H1 (cell line): ENCODE results near the gene CFAP74. TPM values are rescaled to one million over a fixed set of nuclear protein-coding genes. Genes with fewer than 3 reads are reported as not detected.

Experiments used
- CTCF ChIA-PET: fragments of 300-600 bp; sonication (Branson Sonifier 250); formaldehyde crosslinking; loops from one replicate; lab custom pipeline; 2021; ENCODE audit not compliant: partially characterized antibody; lab: Charles Lee
- POLR2A ChIA-PET: fragments of 300-600 bp; sonication (Branson Sonifier 250); formaldehyde crosslinking; loops from one replicate; lab custom pipeline; 2021; ENCODE audit warnings: inconsistent platforms; ENCODE audit not compliant: partially characterized antibody; lab: Charles Lee
- DNase-seq, 2 experiments: peaks; one replicate each; pipeline versions ENCODE4 v3.0.0 to v3.0.0-alpha.2; 2010 to 2022; ENCODE audit warnings: low spot score in 2 of 2, low read depth in 1 of 2, mixed read lengths in 1 of 2
- FAIRE-seq: peaks from 2 replicates; lab custom pipeline; 2011; peaks lifted over from hg19 to GRCh38; lab: Jason Lieb, UNC
- H2AFZ ChIP-seq: 2 replicates; pipeline ENCODE4 v1.8.1; 2012; ENCODE audit warnings: low read length, inconsistent platforms
- H2AK5ac ChIP-seq: 2 replicates; pipeline ENCODE4 v1.6.1; 2013; ENCODE audit warnings: low read depth, low read length
- H2BK120ac ChIP-seq: replicated peaks from 2 replicates; pipeline ENCODE3; 2013; ENCODE audit warnings: low read depth, low read length, inconsistent platforms
- H2BK12ac ChIP-seq: 2 replicates; pipeline ENCODE4 v1.6.1; 2013; ENCODE audit warnings: low read depth, low read length
- H2BK15ac ChIP-seq: 2 replicates; pipeline ENCODE4 v1.6.1; 2013; ENCODE audit warnings: low read length
- H2BK20ac ChIP-seq: 2 replicates; pipeline ENCODE4 v1.6.1; 2013; ENCODE audit warnings: low read length
- H2BK5ac ChIP-seq: 2 replicates; pipeline ENCODE4 v1.6.1; 2013; ENCODE audit warnings: low read depth, low read length
- H3K14ac ChIP-seq: 2 replicates; pipeline ENCODE4 v1.6.1; 2013; ENCODE audit warnings: inconsistent platforms; ENCODE audit not compliant: insufficient read length
- H3K18ac ChIP-seq: 2 replicates; pipeline ENCODE4 v1.6.1; 2013; ENCODE audit warnings: low read length; ENCODE audit errors: extremely low read depth
- H3K23ac ChIP-seq: 2 replicates; pipeline ENCODE4 v1.6.1; 2013; ENCODE audit warnings: inconsistent platforms; ENCODE audit not compliant: insufficient read length
- H3K23me2 ChIP-seq: 2 replicates; pipeline ENCODE4 v1.6.1; 2013; ENCODE audit warnings: low read depth, low read length
- H3K27ac ChIP-seq: 2 replicates; pipeline ENCODE4 v1.6.1; 2011; ENCODE audit warnings: low read depth, low read length, inconsistent platforms
- H3K27me3 ChIP-seq, 4 experiments: replicated peaks in 1 of 4; 1 replicate in 1 of 4; 2 replicates in 3 of 4; pipeline versions ENCODE4 v1.6.1 to v1.8.1; 2011 to 2013; ENCODE audit warnings: low read length in 3 of 4, mild to moderate bottlenecking in 3 of 4, inconsistent platforms in 2 of 4, mixed read lengths in 2 of 4, moderate library complexity in 1 of 4; ENCODE audit not compliant: control insufficient read depth in 3 of 4, insufficient read depth in 3 of 4; ENCODE audit errors: extremely low read depth in 1 of 4
- H3K36me3 ChIP-seq, 4 experiments: 2 replicates each; pipeline versions ENCODE4 v1.6.1 to v1.8.1; 2011 to 2013; ENCODE audit warnings: mild to moderate bottlenecking in 4 of 4, low read length in 3 of 4, moderate library complexity in 2 of 4, control low read depth in 1 of 4, inconsistent platforms in 1 of 4; ENCODE audit not compliant: insufficient read depth in 4 of 4, control insufficient read depth in 2 of 4
- H3K4ac ChIP-seq: replicated peaks from 2 replicates; pipeline ENCODE3; 2013; ENCODE audit warnings: low read length, low read depth, mixed read lengths, inconsistent platforms; ENCODE audit not compliant: insufficient read length
- H3K4me1 ChIP-seq, 4 experiments: replicated peaks in 1 of 4; 1 replicate in 1 of 4; 2 replicates in 3 of 4; pipeline versions ENCODE4 v1.6.1 to v1.8.1; 2011 to 2013; ENCODE audit warnings: low read length in 3 of 4, inconsistent platforms in 2 of 4, mixed read lengths in 1 of 4; ENCODE audit not compliant: insufficient read depth in 4 of 4, control insufficient read depth in 3 of 4
- H3K4me2 ChIP-seq, 2 experiments: 2 replicates each; pipeline versions ENCODE4 v1.6.1 to v1.8.1; 2011 to 2013; ENCODE audit warnings: low read depth in 2 of 2, low read length in 2 of 2, control low read depth in 1 of 2, inconsistent platforms in 1 of 2, mild to moderate bottlenecking in 1 of 2; ENCODE audit not compliant: insufficient read depth in 1 of 2
- H3K4me3 ChIP-seq, 4 experiments: fragments of 200-600, 300-600 bp in 1 of 4; sonication (generic), shearing (Covaris generic), sonication (Bioruptor Twin) in 1 of 4; 2 replicates each; pipeline versions ENCODE4 v1.5.1 to v1.8.1; 2011 to 2016; ENCODE audit warnings: low read length in 4 of 4, low read depth in 3 of 4, control low read depth in 2 of 4, inconsistent platforms in 2 of 4, mild to moderate bottlenecking in 2 of 4, mixed read lengths in 1 of 4, moderate library complexity in 1 of 4; ENCODE audit not compliant: insufficient read depth in 2 of 4; ENCODE audit errors: extremely low read depth in 1 of 4
- H3K56ac ChIP-seq: replicated peaks from 2 replicates; pipeline ENCODE3; 2013; ENCODE audit warnings: low read depth, mild to moderate bottlenecking, mixed read lengths, low read length, inconsistent platforms; ENCODE audit not compliant: insufficient read length
- H3K79me1 ChIP-seq: 2 replicates; pipeline ENCODE4 v1.6.1; 2013; ENCODE audit warnings: low read depth, low read length, control low read depth
- H3K79me2 ChIP-seq, 2 experiments: 2 replicates each; pipeline versions ENCODE4 v1.6.1 to v1.8.1; 2012 to 2013; ENCODE audit warnings: low read length in 2 of 2, mild to moderate bottlenecking in 2 of 2, inconsistent platforms in 1 of 2; ENCODE audit not compliant: insufficient read depth in 2 of 2, control insufficient read depth in 1 of 2
- H3K9ac ChIP-seq, 4 experiments: replicated peaks in 1 of 4; 1 replicate in 1 of 4; 2 replicates in 3 of 4; pipeline versions ENCODE4 v1.6.1 to v1.8.1; 2011 to 2013; ENCODE audit warnings: low read depth in 3 of 4, low read length in 3 of 4, control low read depth in 2 of 4, mild to moderate bottlenecking in 2 of 4, moderate library complexity in 2 of 4, inconsistent platforms in 1 of 4; ENCODE audit errors: extremely low read depth in 1 of 4
- H3K9me3 ChIP-seq, 2 experiments: 2 replicates each; pipeline versions ENCODE4 v1.6.1 to v1.8.1; 2012 to 2013; ENCODE audit warnings: mild to moderate bottlenecking in 2 of 2, moderate library complexity in 2 of 2, control low read depth in 1 of 2, inconsistent platforms in 1 of 2, low read depth in 1 of 2, low read length in 1 of 2, mixed read lengths in 1 of 2; ENCODE audit not compliant: insufficient read depth in 2 of 2
- H4K20me1 ChIP-seq, 2 experiments: replicated peaks in 1 of 2; 2 replicates each; pipeline versions ENCODE3 to v1.8.1; 2011 to 2013; ENCODE audit warnings: inconsistent platforms in 2 of 2, low read length in 2 of 2, mild to moderate bottlenecking in 1 of 2; ENCODE audit not compliant: insufficient read depth in 2 of 2, control insufficient read depth in 1 of 2
- H4K5ac ChIP-seq: 2 replicates; pipeline ENCODE4 v1.6.1; 2013; ENCODE audit warnings: low read length, low read depth, mixed read lengths, inconsistent platforms; ENCODE audit not compliant: insufficient read length
- H4K8ac ChIP-seq: 2 replicates; pipeline ENCODE4 v1.8.0; 2013; ENCODE audit warnings: mild to moderate bottlenecking, moderate library complexity, low read length, inconsistent platforms; ENCODE audit not compliant: insufficient read depth; ENCODE audit errors: extremely low read depth
- H4K91ac ChIP-seq: replicated peaks from 2 replicates; pipeline ENCODE3; 2013; ENCODE audit warnings: low read length, mixed read lengths, inconsistent platforms; ENCODE audit not compliant: insufficient read length
- GTF2F1 ChIP-seq: IDR thresholded peaks from 2 replicates; pipeline ENCODE4 v1.6.1; 2012; ENCODE audit warnings: low read depth, low read length, improper control_type of control experiment, borderline replicate concordance
- HDAC6 ChIP-seq: IDR thresholded peaks from one replicate; pipeline ENCODE4 v1.7.1; 2012; ENCODE audit warnings: low read depth, mild to moderate bottlenecking, inconsistent platforms, low read length, moderate library complexity
- POLR2A ChIP-seq, 2 experiments: IDR thresholded peaks; 1 replicate in 1 of 2; 2 replicates in 1 of 2; pipeline ENCODE4 v1.6.1; 2011; ENCODE audit warnings: low read depth in 2 of 2, low read length in 2 of 2, mild to moderate bottlenecking in 2 of 2; ENCODE audit errors: control extremely low read depth in 1 of 2
- RNF2 ChIP-seq: fragments of 200-900, 300-1000 bp; sonication (generic); IDR thresholded peaks from 2 replicates; pipeline ENCODE4 v1.7.1; 2016; ENCODE audit warnings: borderline replicate concordance, low read depth, mild to moderate bottlenecking, antibody characterized with exemption, low read length; ENCODE audit not compliant: poor library complexity, severe bottlenecking; ENCODE audit errors: missing control alignments
- USF2 ChIP-seq: IDR thresholded peaks from 2 replicates; pipeline ENCODE4 v1.6.1; 2011; ENCODE audit warnings: low read length, improper control_type of control experiment
- WGBS, 2 experiments: shearing (Covaris generic) in 1 of 2; methylation state at CpG; one replicate each; pipeline versions ENCODE4 v1.1.6 to v1.1.7; 2013 to 2015; ENCODE audit warnings: low lambda C conversion rate in 2 of 2, mixed read lengths in 2 of 2, inconsistent platforms in 1 of 2, low coverage in 1 of 2, missing lambda C conversion rate in 1 of 2; ENCODE audit not compliant: insufficient replicate concordance in 2 of 2, insufficient coverage in 1 of 2, insufficient read length in 1 of 2; ENCODE audit errors: extremely low coverage in 1 of 2, missing lambda C conversion rate in 1 of 2; 5-methylcytosine and 5-hydroxymethylcytosine counted together
- polyA plus RNA-seq, 7 experiments: library from polyadenylated mRNA; depleted of rRNA in 3 of 7; stranded (reverse) in 5 of 7; unstranded in 2 of 7; fragments of >200 nt in 5 of 7; fragments of 200-250 nt in 2 of 7; gene quantifications; 1 replicate in 5 of 7; 2 replicates in 1 of 7; 4 replicates in 1 of 7; pipeline versions ENCODE4 v1.2.1 to v1.2.3, GENCODE V29; 2011 to 2013; ENCODE audit warnings: missing spikeins in 2 of 7, mixed read lengths in 2 of 7
- total RNA-seq: library from RNA; stranded (reverse); fragmentation: NEBNext Ultra II Directional; extraction: Animal tissue kit (Norgen Biotek cat#: 25700); gene quantifications from 2 replicates; pipeline ENCODE4 v1.2.1, GENCODE V29; 2021

Gene CFAP74
- total and polyA plus RNA-seq, 2 of the 8 experiments (the other 6 are each of a cell fraction or from before 2014, with no cell fraction given): 0.09 to 0.20 TPM

DNA sequence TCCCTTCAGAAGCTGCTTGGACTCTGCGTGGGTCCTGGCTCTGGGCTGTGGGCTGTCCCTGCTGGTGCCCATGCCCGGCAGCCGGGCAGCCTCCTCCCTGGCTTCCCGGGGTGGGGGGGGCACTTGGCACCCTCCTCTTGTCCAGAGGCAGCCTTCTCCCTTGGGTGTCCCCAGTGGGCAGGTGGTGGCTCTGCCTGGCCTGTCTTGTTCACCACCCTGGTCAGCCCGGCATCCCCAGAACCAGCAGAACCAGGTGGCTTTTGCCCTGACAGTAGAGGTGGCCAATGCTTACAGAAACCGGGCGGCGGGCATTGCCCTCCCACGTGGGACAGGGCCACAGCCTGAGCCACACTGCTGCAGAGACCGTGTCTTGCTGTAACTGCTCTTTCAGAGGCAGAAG, 38.0 kb downstream of the CFAP74 start:
- Histone ChIP-seq H2BK15ac (no peak overlapping the region), H3K23me2 (no peaks in the 10 kb centered on the region), H4K20me1 (peaks cover 0 to 3% of the 10 kb centered on the region in 2 experiments), H3K27me3 (no peaks in the 10 kb centered on the region), H2BK5ac (no peak overlapping the region), H3K4me2 (no peak overlapping the region), H3K4me1 (peaks cover 0 to 9% (median 5%) of the 10 kb centered on the region in 4 experiments; a peak in 6 of 7 replicates), H4K8ac (no peak overlapping the region), H3K79me1 (no peaks in the 10 kb centered on the region), H3K14ac (no peak overlapping the region), H2AFZ (no peak overlapping the region), H3K4ac (no peak overlapping the region), H4K91ac (no peak overlapping the region), H3K9me3 (peaks cover 0 to under 1% of the 10 kb centered on the region in 2 experiments; a peak in 1 of 4 replicates), H3K56ac (no peak overlapping the region), H2AK5ac (peak overlapping the region; percentile 39; the same call in 1 of the 2 replicates), H3K9ac (no peak overlapping the region), H4K5ac (no peak overlapping the region), H3K18ac (no peak overlapping the region), H3K27ac (no peak overlapping the region), H3K36me3 (no peaks in the 10 kb centered on the region), H3K79me2 (no peaks in the 10 kb centered on the region), H3K23ac (no peak overlapping the region), H2BK12ac (no peak overlapping the region), H2BK120ac (no peak overlapping the region), H3K4me3 (no peak overlapping the region), H2BK20ac (no peak overlapping the region)
- ChIA-PET POLR2A (no interaction called here), CTCF (interaction anchor here (0.9 to 15.6 kb wide), 11 partner anchors 10 to 123 kb away, joined by 3 to 249 read pairs (median 4); no protein-coding TSS in a partner anchor)
- no peak for TF ChIP-seq USF2
- TF ChIP-seq POLR2A (IDR thresholded peaks at IDR 0.05; ENCODE audit: control extremely low read depth in 1 of 2, low read depth in 2 of 2, low read length in 2 of 2): no peak
- TF ChIP-seq RNF2: no peak
- TF ChIP-seq HDAC6: no peak
- TF ChIP-seq GTF2F1: no peak
- FAIRE-seq: no peak
- WGBS, 2 experiments: 98% methylated on average over 9 of the region's 10 CpGs; no CpG with 5 or more reads in 1 of the 2 experiments
- DNase-seq: no peak
